OCI-LY3 (cell line): ENCODE results near the gene TRIM49D2.
"Not testable (repeated sequence)": the region's sequence is repeated elsewhere in the genome, so short reads cannot be mapped to it uniquely, and the experiment has no call there.

Source experiments
- H2AFZ ChIP-seq: fragments of 200-600, 300-600 bp; shearing (Covaris generic); 2 replicates; pipeline ENCODE4 v1.6.0; 2014; ENCODE audit warnings: antibody characterized with exemption, low read depth, low read length
- H3K27ac ChIP-seq: fragments of 200-600, 300-600 bp; sonication (generic); 2 replicates; pipeline ENCODE4 v1.5.1; 2014; ENCODE audit warnings: mild to moderate bottlenecking, low read length, moderate library complexity, mixed read lengths
- H3K27me3 ChIP-seq: fragments of 200-600, 300-600 bp; sonication (generic); 2 replicates; pipeline ENCODE4 v1.6.1; 2014; ENCODE audit warnings: low read depth, low read length, mixed read lengths
- H3K36me3 ChIP-seq: fragments of 200-600, 300-600 bp; sonication (generic); replicated peaks from 2 replicates; pipeline ENCODE3; 2014; ENCODE audit warnings: low read depth, low read length, mixed read lengths
- H3K4me1 ChIP-seq: fragments of 300-600, 200-600 bp; sonication (generic); 2 replicates; pipeline ENCODE4 v1.6.1; 2014; ENCODE audit warnings: low read length, mixed read lengths
- H3K4me2 ChIP-seq: fragments of 200-600, 300-600 bp; sonication (generic); 2 replicates; pipeline ENCODE4 v1.6.1; 2014; ENCODE audit warnings: low read length, mixed read lengths
- H3K4me3 ChIP-seq: fragments of 300-600, 200-600 bp; sonication (generic); 2 replicates; pipeline ENCODE4 v1.5.1; 2014; ENCODE audit warnings: antibody characterized with exemption, mild to moderate bottlenecking, low read length, moderate library complexity
- H3K79me2 ChIP-seq: fragments of 300-600, 200-600 bp; shearing (Covaris generic); 2 replicates; pipeline ENCODE4 v1.6.1; 2014; ENCODE audit warnings: mild to moderate bottlenecking, low read length, mixed read lengths
- H3K9ac ChIP-seq: fragments of 300-600, 200-600 bp; shearing (Covaris generic); 2 replicates; pipeline ENCODE4 v1.6.0; 2014; ENCODE audit warnings: mild to moderate bottlenecking, low read length, moderate library complexity
- H3K9me3 ChIP-seq: fragments of 200-600, 300-600 bp; shearing (Covaris generic); 2 replicates; pipeline ENCODE4 v1.6.1; 2014; ENCODE audit warnings: low read length, mixed read lengths; ENCODE audit not compliant: insufficient read depth
- H4K20me1 ChIP-seq: fragments of 200-600, 300-600 bp; sonication (generic); 2 replicates; pipeline ENCODE4 v1.6.1; 2016; ENCODE audit warnings: low read length, mixed read lengths; ENCODE audit not compliant: insufficient read depth
- CTCF ChIP-seq: fragments of 200-600, 300-600 bp; sonication (generic); IDR thresholded peaks from 2 replicates; pipeline ENCODE4 v1.5.1; 2014; ENCODE audit warnings: antibody characterized with exemption, low read length, low read depth
- EZH2phosphoT487 ChIP-seq: fragments of 200-600 bp; shearing (Covaris generic); IDR thresholded peaks from 2 replicates; pipeline ENCODE4 v1.6.1; 2018; ENCODE audit warnings: antibody characterized with exemption, mixed run types, low read depth

The TRIM49D2 gene, protein sequence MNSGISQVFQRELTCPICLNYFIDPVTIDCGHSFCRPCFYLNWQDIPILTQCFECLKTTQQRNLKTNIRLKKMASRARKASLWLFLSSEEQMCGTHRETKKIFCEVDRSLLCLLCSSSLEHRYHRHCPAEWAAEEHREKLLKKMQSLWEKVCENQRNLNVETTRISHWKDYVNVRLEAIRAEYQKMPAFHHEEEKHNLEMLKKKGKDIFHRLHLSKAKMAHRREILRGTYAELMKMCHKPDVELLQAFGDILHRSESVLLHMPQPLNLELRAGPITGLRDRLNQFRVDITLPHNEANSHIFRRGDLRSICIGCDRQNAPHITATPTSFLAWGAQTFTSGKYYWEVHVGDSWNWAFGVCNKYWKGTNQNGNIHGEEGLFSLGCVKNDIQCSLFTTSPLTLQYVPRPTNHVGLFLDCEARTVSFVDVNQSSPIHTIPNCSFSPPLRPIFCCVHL

GRCh38 chr11:89923764-89924163, at the start of gene TRIM49D2:
Gene TRIM49D2, plus strand, starts transcription at chr11:89924064. Its CDS starts 2,698 bp downstream, at chr11:89926762.
- H2AFZ ChIP-seq, H3K27ac ChIP-seq, H3K4me1 ChIP-seq, H3K9ac ChIP-seq, H3K4me2 ChIP-seq, H3K4me3 ChIP-seq, H3K27me3 ChIP-seq, H3K9me3 ChIP-seq, H4K20me1 ChIP-seq, H3K79me2 ChIP-seq, H3K36me3 ChIP-seq: not testable (repeated sequence)

DNA sequence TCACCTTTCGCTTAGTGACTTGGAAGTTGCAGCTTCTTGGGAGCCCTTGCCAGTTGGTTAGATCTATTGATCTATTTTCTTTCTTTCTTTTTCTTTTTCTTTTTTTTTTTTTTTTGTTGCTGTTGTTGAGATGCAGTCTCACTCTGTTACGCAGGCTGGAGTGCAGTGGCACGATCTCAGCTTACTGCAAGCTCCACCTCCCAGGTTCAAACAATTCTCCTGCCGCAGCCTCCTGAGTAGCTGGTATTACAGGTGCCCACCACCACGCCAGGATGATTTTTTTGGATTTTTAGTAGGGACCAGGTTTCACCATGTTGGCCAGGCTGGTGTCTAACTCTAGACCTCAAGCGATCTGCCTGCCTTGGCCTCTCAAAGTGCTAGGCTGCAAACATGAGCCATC, 46.4 kb upstream of the TRIM49D2 start:
- not testable (repeated sequence) for H3K4me2 ChIP-seq, H3K79me2 ChIP-seq

DNA sequence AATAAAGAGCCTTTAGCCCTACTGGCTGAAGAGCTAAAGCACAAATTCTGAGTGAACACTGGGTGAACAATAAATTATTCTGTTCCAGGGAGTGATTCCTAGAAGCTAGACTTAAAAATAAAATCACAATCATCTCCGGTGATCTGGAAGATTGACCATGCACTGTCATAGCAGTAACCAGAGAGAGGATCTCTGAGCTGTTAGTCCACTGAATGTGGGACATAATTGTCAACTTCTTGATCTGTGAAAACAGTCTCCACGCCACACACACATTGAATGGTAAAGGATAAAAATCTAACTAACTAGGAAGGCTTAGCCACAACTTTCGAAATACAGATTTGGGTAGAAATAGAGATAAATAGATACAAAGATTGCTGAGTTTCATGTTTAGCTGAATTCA, 30.6 kb upstream of the TRIM49D2 start:
- not testable (repeated sequence) for H3K27me3 ChIP-seq, H3K4me3 ChIP-seq, H4K20me1 ChIP-seq, H3K27ac ChIP-seq, H3K4me1 ChIP-seq, H3K4me2 ChIP-seq, H3K9ac ChIP-seq, H3K79me2 ChIP-seq, H3K9me3 ChIP-seq, H2AFZ ChIP-seq, H3K36me3 ChIP-seq

More for the DNA sequence above, 46.4 kb upstream of the TRIM49D2 start:
- not testable (repeated sequence) for H2AFZ ChIP-seq, H3K9me3 ChIP-seq, H3K36me3 ChIP-seq, H3K4me1 ChIP-seq, H3K9ac ChIP-seq, H3K27ac ChIP-seq, H4K20me1 ChIP-seq, H3K4me3 ChIP-seq, H3K27me3 ChIP-seq

- not testable (repeated sequence) for H3K36me3 ChIP-seq, H3K27ac ChIP-seq, H3K9me3 ChIP-seq, H3K4me2 ChIP-seq, H3K9ac ChIP-seq, H3K4me3 ChIP-seq, H4K20me1 ChIP-seq, H3K79me2 ChIP-seq, H3K27me3 ChIP-seq, H2AFZ ChIP-seq, H3K4me1 ChIP-seq
These were observed 23.1 kb upstream of the TRIM49D2 start for GRCh38 chr11:89900809-89901208.

DNA sequence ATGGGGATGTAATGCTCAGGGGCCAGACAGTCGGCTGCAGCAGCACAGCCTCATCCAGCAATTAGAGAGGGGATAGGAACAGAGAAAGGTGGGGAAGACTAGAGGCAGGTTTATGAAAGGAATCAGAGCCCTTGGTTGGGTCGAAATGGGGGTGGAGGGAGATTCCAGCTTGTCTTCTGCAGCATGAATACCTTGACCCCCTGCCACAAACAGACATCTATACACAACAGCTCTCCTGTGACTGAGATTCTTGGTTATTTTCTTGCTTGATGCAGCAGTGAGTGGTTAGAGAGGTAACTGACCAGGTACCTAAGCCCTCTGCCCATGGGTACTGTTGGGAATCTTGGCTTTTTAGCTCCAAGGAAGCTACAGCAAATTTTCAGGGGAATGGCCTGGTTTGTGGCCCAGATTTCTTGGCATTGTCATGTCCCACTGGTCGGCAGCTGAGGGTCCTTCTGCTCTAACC, 1.6 kb upstream of the TRIM49D2 start, which contains the start of gene TRIM49D1:
TRIM49D1 (minus strand) TSS at position 51 of the 466 bp plus-strand sequence. CDS start 4,535 bp downstream, outside the sequence.
- TF ChIP-seq CTCF (no peak), EZH2phosphoT487 (no peak)
- Histone ChIP-seq H3K79me2 (no peaks in the 10 kb centered on the region), H3K27ac (no peak within 1 kb of the TSS), H3K4me1 (no peaks in the 10 kb centered on the region), H3K9ac (no peak within 1 kb of the TSS), H3K27me3 (no peaks in the 10 kb centered on the region), H3K36me3 (no peaks in the 10 kb centered on the region), H3K9me3 (no peaks in the 10 kb centered on the region), H2AFZ (no peak within 1 kb of the TSS), H3K4me3 (no peak within 1 kb of the TSS), H4K20me1 (no peaks in the 10 kb centered on the region), H3K4me2 (no peak within 1 kb of the TSS)

DNA sequence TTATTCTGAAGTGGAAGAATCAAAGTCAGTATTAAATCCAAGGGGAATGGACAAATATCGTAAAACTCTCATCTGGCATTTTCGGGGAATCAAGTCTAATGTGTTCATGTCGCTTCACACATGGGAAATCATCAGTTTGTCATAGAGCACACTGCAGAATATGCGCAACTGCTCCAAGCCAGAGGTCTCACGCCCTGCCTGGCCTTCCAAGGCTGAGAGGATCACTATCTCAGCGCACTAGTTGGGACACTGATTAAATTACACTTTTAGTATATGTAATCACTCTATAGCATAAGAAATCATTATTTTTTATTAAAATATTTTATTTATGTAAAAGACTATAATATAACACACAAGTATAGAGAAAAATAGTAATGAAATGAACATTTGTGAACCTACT, 37.0 kb downstream of the TRIM49D2 start:
- H3K4me1 ChIP-seq, H3K4me3 ChIP-seq, H3K27me3 ChIP-seq, H2AFZ ChIP-seq, H3K9ac ChIP-seq, H3K4me2 ChIP-seq, H3K36me3 ChIP-seq, H3K79me2 ChIP-seq, H3K27ac ChIP-seq, H4K20me1 ChIP-seq, H3K9me3 ChIP-seq: not testable (repeated sequence)

GRCh38 chr11:89965737-89966136, 41.9 kb downstream of the TRIM49D2 start, which contains the start of gene TRIM64:
Gene TRIM64, plus strand, starts transcription at chr11:89966037. Its CDS starts 2,467 bp downstream, at chr11:89968504.
- H3K27ac ChIP-seq, H3K4me1 ChIP-seq, H3K36me3 ChIP-seq, H4K20me1 ChIP-seq, H3K4me2 ChIP-seq, H3K79me2 ChIP-seq, H3K9ac ChIP-seq, H2AFZ ChIP-seq, H3K4me3 ChIP-seq, H3K27me3 ChIP-seq, H3K9me3 ChIP-seq: not testable (repeated sequence)
